Fibroblast of villous mesenchyme (primary cell): Measurements from ENCODE around the gene DHCR7. TPM values are rescaled to one million over a fixed set of nuclear protein-coding genes. Genes with fewer than 3 reads are reported as not detected.
A peak's percentile ranks its signal among the peaks of the same experiment; 100 is the strongest.

Experiments
- DNase-seq: peaks from one replicate; pipeline ENCODE4 v3.0.0-alpha.2; 2010; ENCODE audit warnings: low read depth
- H3K4me3 ChIP-seq: 2 replicates; pipeline ENCODE4 v1.5.1; 2011; ENCODE audit warnings: low read depth, mild to moderate bottlenecking, low read length
- CTCF ChIP-seq: IDR thresholded peaks from 2 replicates; pipeline ENCODE4 v1.5.1; 2012; ENCODE audit warnings: low read depth, mild to moderate bottlenecking, low read length; ENCODE audit not compliant: insufficient read depth
- total RNA-seq: library from RNA; depleted of rRNA; stranded (reverse); fragments of >200 nt; gene quantifications from 2 replicates; pipeline ENCODE4 v1.2.3, GENCODE V29; 2012

The DHCR7 gene, protein sequence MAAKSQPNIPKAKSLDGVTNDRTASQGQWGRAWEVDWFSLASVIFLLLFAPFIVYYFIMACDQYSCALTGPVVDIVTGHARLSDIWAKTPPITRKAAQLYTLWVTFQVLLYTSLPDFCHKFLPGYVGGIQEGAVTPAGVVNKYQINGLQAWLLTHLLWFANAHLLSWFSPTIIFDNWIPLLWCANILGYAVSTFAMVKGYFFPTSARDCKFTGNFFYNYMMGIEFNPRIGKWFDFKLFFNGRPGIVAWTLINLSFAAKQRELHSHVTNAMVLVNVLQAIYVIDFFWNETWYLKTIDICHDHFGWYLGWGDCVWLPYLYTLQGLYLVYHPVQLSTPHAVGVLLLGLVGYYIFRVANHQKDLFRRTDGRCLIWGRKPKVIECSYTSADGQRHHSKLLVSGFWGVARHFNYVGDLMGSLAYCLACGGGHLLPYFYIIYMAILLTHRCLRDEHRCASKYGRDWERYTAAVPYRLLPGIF
- 94.1 and 101 TPM in 2 replicates for total RNA-seq

GRCh38 chr11:71448257-71449171 is at the start of gene DHCR7:
Gene DHCR7 (minus strand): TSS chr11:71448393. CDS start chr11:71444952, 3,441 bp downstream.
- peak; percentile 95 for DNase-seq
- no peak for TF ChIP-seq CTCF
- H3K4me3 ChIP-seq = peak within 1 kb of the TSS; percentile 82

DNA sequence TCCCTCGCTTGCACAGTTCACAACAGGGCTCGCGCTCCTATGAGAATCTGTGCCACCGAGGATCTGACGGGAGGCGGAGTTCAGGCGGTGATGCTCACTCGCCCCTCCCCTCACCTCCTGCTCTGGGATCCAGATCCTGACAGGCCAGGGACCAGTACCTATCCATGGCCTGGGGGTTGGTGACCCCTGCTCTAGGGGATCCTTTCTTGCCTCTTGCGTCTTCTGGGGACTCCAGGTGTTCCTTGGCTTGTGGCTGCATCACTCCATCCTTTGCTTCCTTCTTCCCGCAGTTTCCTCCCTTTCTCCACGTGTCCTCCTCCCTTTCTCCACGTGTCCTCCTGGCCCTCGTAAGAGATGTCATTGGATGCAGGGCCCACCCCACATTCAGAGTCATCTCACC is 48.2 kb upstream of the DHCR7 start:
- no peak overlapping the region for H3K4me3 ChIP-seq
- no peak for DNase-seq
- TF ChIP-seq CTCF = no peak

GRCh38 chr11:71495286-71496230 is 47.4 kb upstream of the DHCR7 start:
- H3K4me3 ChIP-seq = no peak overlapping the region
- TF ChIP-seq CTCF = no peak
- DNase-seq = no peak

- no peak for DNase-seq
- no peak for TF ChIP-seq CTCF
- no peak overlapping the region for H3K4me3 ChIP-seq
Observed at GRCh38 chr11:71491940-71492339, 43.7 kb upstream of the DHCR7 start.

GRCh38 chr11:71491531-71491930 is 43.3 kb upstream of the DHCR7 start:
- DNase-seq = no peak
- TF ChIP-seq CTCF = no peak
- H3K4me3 ChIP-seq = no peak overlapping the region
